Kidney (tissue), 14 donors: ENCODE measurements around the gene CRNKL1. TPM values are rescaled to one million over a fixed set of nuclear protein-coding genes. Genes with fewer than 3 reads are reported as not detected.
"Not testable (repeated sequence)": the region's sequence is repeated elsewhere in the genome, so short reads cannot be mapped to it uniquely, and the experiment has no call there.

Source experiments
- DNase-seq, 5 donors: peaks; one replicate each; pipeline ENCODE4 v3.0.0-alpha.2; 2013 to 2020
- FAIRE-seq: peaks from 2 replicates; lab custom pipeline; 2012; peaks lifted over from hg19 to GRCh38; lab: Jason Lieb, UNC
- H3K27ac ChIP-seq, 2 donors: one replicate each; pipeline ENCODE4 v1.7.0; 2013; ENCODE audit warnings: low read depth in 2 of 2, low read length in 2 of 2, inconsistent platforms in 1 of 2
- H3K27me3 ChIP-seq: one replicate; pipeline ENCODE4 v1.7.1; 2013; ENCODE audit warnings: low read length, inconsistent platforms; ENCODE audit not compliant: control insufficient read depth, insufficient read depth
- H3K36me3 ChIP-seq, 3 donors: one replicate each; pipeline versions ENCODE4 v1.7.0 to v1.7.1; 2013; ENCODE audit warnings: low read length in 3 of 3, control low read depth in 1 of 3, inconsistent platforms in 1 of 3; ENCODE audit not compliant: insufficient read depth in 3 of 3, control insufficient read depth in 2 of 3
- H3K4me1 ChIP-seq, 3 donors: one replicate each; pipeline versions ENCODE4 v1.7.0 to v1.7.1; 2013; ENCODE audit warnings: low read length in 3 of 3, inconsistent platforms in 1 of 3, low read depth in 1 of 3; ENCODE audit not compliant: control insufficient read depth in 2 of 3, insufficient read depth in 2 of 3
- H3K4me3 ChIP-seq, 3 donors: one replicate each; pipeline versions ENCODE4 v1.7.0 to v1.8.1; 2013; ENCODE audit warnings: low read length in 3 of 3, control low read depth in 1 of 3, inconsistent platforms in 1 of 3
- H3K9ac ChIP-seq, 3 donors: one replicate each; pipeline versions ENCODE4 v1.7.0 to v1.7.1; 2013; ENCODE audit warnings: low read length in 3 of 3, control low read depth in 1 of 3, inconsistent platforms in 1 of 3
- H3K9me3 ChIP-seq, 3 donors: one replicate each; pipeline versions ENCODE4 v1.7.0 to v1.7.1; 2013; ENCODE audit warnings: low read length in 3 of 3, control low read depth in 1 of 3, inconsistent platforms in 1 of 3; ENCODE audit not compliant: control insufficient read depth in 2 of 3, insufficient read depth in 1 of 3
- intact Hi-C: fragments of 100-400 bp; cut with DNase I; formaldehyde crosslinking; loops from one replicate; pipeline ENCODE4 v1.11.1; 2022
- polyA plus RNA-seq: library from polyadenylated mRNA; stranded (reverse); fragments of 350-450 nt; fragmentation: Illumina TruSeq; extraction: RNeasy Lipid Tissue Mini Kit (QIAGEN cat#74804); gene quantifications from one replicate; pipeline ENCODE4 v1.2.3, GENCODE V29; 2014; ENCODE audit warnings: low read depth, low replicate concordance; ENCODE audit not compliant: insufficient read depth
- total RNA-seq: library from RNA; stranded (reverse); fragmentation: NEBNext Ultra II Directional; extraction: Animal tissue kit (Norgen Biotek cat#: 25700); gene quantifications from one replicate; pipeline ENCODE4 v1.2.1, GENCODE V29; 2021
- TF ChIP-seq, protein P1 (sequence below): IDR thresholded peaks from 3 replicates; pipeline ENCODE4 v1.5.1; 2012; ENCODE audit warnings: mild to moderate bottlenecking, moderate library complexity, borderline replicate concordance; ENCODE audit not compliant: insufficient read depth; ENCODE audit errors: extremely low read depth
- donor health status: control.
- donor health status: control.
- donor health status: control.
- donor health status: control.
- donor health status: control.
- donor health status: DM: yes; HTN: yes; CAD: no.
- donor health status: Normal renal cell carcinoma (clear cell type).

The CRNKL1 gene
- total and polyA plus RNA-seq, 2 donors from 2014 or later: 18.3 to 20.8 TPM

- Histone ChIP-seq H3K27ac (peak overlapping the region in 1 of 2 donors; percentile 56), H3K4me1 (peaks cover 0 to 10% (median 0%) of the 10 kb centered on the region in 3 donors), H3K9ac (no peak overlapping the region), H3K36me3 (no peaks in the 10 kb centered on the region), H3K9me3 (no peaks in the 10 kb centered on the region), H3K27me3 (no peaks in the 10 kb centered on the region), H3K4me3 (no peak overlapping the region)
- TF ChIP-seq, protein P1, sequence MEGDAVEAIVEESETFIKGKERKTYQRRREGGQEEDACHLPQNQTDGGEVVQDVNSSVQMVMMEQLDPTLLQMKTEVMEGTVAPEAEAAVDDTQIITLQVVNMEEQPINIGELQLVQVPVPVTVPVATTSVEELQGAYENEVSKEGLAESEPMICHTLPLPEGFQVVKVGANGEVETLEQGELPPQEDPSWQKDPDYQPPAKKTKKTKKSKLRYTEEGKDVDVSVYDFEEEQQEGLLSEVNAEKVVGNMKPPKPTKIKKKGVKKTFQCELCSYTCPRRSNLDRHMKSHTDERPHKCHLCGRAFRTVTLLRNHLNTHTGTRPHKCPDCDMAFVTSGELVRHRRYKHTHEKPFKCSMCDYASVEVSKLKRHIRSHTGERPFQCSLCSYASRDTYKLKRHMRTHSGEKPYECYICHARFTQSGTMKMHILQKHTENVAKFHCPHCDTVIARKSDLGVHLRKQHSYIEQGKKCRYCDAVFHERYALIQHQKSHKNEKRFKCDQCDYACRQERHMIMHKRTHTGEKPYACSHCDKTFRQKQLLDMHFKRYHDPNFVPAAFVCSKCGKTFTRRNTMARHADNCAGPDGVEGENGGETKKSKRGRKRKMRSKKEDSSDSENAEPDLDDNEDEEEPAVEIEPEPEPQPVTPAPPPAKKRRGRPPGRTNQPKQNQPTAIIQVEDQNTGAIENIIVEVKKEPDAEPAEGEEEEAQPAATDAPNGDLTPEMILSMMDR: no peak
- peak; percentile 74 for FAIRE-seq
- intact Hi-C loops: no loop called here
- DNase-seq: peak in 3 of 5 donors; percentile 32 to 92 (median 79)
Measured at GRCh38 chr20:20010639-20011500, 41.4 kb downstream of the CRNKL1 start.

- intact Hi-C loops: no loop called here
- no peaks in the 10 kb centered on the region for H3K9me3 ChIP-seq
- H3K27ac ChIP-seq: peak overlapping the region in 1 of 2 donors; percentile 27
- H3K27me3 ChIP-seq: no peaks in the 10 kb centered on the region
- no peak for DNase-seq
- TF ChIP-seq, protein P1: no peak
- FAIRE-seq: no peak
- H3K4me3 ChIP-seq: no peak overlapping the region
- no peaks in the 10 kb centered on the region for H3K36me3 ChIP-seq
- H3K4me1 ChIP-seq: peaks cover 0 to 10% (median 0%) of the 10 kb centered on the region in 3 donors
- no peak overlapping the region for H3K9ac ChIP-seq
Measured at GRCh38 chr20:20009784-20010253, 42.4 kb downstream of the CRNKL1 start.

GRCh38 chr20:20005342-20005741, 46.9 kb downstream of the CRNKL1 start:
- Histone ChIP-seq H3K9ac (no peak overlapping the region), H3K36me3 (peaks cover 0 to 14% (median 4%) of the 10 kb centered on the region in 3 donors), H3K27me3 (no peaks in the 10 kb centered on the region), H3K27ac (no peak overlapping the region), H3K4me3 (no peak overlapping the region), H3K4me1 (peaks cover 8 to 21% (median 12%) of the 10 kb centered on the region in 3 donors), H3K9me3 (no peaks in the 10 kb centered on the region)
- intact Hi-C loops: no loop called here
- no peak for FAIRE-seq
- TF ChIP-seq, protein P1: no peak
- DNase-seq: no peak

DNA sequence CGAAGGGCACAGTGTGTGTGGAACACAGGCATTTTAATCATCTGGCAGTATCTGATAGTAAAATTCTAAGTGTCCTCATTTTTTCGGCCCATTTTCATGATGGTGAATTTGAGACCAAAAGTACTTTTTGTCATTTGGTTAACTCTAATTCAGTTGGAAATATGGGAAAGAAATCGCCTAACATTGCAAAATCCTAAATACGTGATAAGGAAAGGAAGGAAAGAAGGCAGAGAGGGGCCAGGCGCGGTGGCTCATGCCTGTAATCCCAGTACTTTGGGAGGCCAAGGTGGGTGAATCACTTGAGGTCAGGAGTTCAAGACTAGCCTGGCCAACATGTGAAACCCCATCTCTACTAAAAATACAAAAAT, 48.3 kb downstream of the CRNKL1 start:
- Histone ChIP-seq H3K4me1 (peaks cover 8 to 25% (median 16%) of the 10 kb centered on the region in 3 donors), H3K27ac (peak overlapping the region; percentile 29 to 59), H3K36me3 (peaks cover 0 to 26% (median 9%) of the 10 kb centered on the region in 3 donors), H3K4me3 (peak overlapping the region in 2 of 3 donors; percentile 10 to 52), H3K9ac (peak overlapping the region in 1 of 3 donors; percentile 48)
- DNase-seq, H3K9me3 ChIP-seq, H3K27me3 ChIP-seq, FAIRE-seq, intact Hi-C loops: not testable (repeated sequence)
